GM13977 (cell line): ENCODE results near the gene PTPRE.

Experiments used
- DNase-seq: peaks from one replicate; pipeline ENCODE4 v3.0.0; 2012; ENCODE audit warnings: low spot score
- CTCF ChIP-seq: IDR thresholded peaks from 2 replicates; pipeline ENCODE4 v1.5.1; 2012; ENCODE audit warnings: mild to moderate bottlenecking, control low read depth; ENCODE audit not compliant: insufficient read depth; ENCODE audit errors: extremely low read depth, missing control alignments
- in situ Hi-C: fragments of 300-500 bp; cut with MboI; formaldehyde crosslinking; loops from one replicate; pipeline ENCODE4 v1.12.0; 2022; ENCODE audit warnings: low sequenced_read_pairs, low pct_unique_long_range_greater_than_20kb, mixed read lengths, inconsistent platforms; ENCODE audit not compliant: unreplicated experiment

PTPRE gene

DNA sequence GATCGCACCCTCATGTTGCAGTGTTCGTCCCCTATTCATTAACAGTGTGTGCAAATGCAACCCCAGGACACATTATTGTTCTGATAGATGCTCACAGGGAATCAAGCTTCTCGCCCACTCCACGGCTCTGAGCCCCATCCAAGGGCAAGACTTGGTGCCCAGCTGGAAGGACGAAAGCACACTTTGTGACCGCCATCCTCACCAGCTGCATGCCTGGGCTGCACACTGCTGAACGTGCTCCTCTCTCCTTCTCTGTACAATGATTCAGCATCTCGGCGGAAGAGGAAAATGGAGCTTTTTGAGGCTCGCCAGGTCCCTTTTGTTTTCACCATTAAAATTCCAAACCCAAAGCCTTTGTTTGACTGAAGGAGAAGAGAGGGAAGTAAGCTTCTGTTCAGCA, 177.5 kb downstream of the PTPRE start:
- TF ChIP-seq CTCF = no peak
- in situ Hi-C loops = no loop called here
- DNase-seq = no peak

DNA sequence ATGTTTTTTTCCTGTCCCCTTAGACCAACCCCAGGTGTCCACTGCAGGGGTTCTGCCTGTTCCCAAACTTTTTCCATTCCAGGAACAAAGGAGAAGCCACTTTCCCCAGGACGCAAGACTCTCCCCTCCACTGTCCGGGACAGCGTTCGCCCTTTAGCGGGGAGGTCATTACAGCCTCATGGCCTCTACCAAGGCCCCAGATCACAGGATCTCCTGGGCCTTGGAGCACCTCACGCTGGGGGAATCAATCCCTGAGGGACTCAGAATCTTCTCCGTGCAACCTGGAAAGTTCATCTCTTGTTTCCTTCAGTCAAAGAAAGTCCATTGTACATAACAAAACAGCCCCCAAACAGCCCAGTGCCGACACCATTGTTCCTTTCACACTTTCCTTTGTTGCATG, 178.1 kb downstream of the PTPRE start:
- no peak for TF ChIP-seq CTCF
- DNase-seq = no peak
- in situ Hi-C loops = no loop called here

DNA sequence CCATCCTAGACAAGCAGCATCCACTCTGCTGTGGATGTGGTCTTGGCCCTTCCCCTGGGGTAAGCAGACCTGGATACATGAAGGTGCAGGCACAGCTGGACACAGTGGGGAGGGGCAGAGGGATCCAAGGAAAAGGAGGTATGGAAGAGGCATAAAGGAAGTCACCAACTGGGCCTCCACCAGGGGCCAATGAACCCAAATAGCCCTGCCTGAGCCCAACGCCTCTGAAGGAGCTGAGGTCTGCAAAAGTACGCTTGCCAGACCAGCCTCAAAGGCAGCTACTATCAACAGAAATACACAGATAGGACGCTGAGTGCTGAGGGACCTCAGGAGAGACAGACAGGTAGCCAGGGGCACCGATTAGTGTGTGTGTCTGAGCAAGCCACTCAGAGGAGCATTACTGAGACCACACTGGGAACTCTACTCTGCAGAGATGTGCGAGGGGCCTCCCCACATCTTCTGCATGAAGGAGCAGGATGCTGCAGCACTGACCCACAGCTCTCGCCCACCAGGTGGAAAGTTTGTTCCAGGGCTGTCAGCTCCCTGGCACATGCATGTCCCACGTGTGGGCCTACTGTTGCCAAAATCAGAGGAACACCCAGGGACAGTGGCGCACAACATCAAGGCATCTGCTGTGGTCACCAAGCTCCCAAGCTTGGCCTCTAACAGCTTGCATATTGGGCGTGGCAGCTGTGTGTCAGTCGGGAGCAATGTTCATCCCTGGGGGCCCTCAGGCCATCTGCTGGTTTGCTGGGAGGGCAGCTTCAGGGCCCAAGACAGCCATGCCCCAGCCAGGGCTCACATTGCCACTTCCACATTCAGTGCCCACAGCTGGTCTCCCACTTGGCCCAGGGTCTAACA, 179.3 kb downstream of the PTPRE start:
- no peak for TF ChIP-seq CTCF
- in situ Hi-C loops = no loop called here
- no peak for DNase-seq

- in situ Hi-C loops = no loop called here
Observed at GRCh38 chr10:128087146-128087883, 180.4 kb downstream of the PTPRE start.

DNA sequence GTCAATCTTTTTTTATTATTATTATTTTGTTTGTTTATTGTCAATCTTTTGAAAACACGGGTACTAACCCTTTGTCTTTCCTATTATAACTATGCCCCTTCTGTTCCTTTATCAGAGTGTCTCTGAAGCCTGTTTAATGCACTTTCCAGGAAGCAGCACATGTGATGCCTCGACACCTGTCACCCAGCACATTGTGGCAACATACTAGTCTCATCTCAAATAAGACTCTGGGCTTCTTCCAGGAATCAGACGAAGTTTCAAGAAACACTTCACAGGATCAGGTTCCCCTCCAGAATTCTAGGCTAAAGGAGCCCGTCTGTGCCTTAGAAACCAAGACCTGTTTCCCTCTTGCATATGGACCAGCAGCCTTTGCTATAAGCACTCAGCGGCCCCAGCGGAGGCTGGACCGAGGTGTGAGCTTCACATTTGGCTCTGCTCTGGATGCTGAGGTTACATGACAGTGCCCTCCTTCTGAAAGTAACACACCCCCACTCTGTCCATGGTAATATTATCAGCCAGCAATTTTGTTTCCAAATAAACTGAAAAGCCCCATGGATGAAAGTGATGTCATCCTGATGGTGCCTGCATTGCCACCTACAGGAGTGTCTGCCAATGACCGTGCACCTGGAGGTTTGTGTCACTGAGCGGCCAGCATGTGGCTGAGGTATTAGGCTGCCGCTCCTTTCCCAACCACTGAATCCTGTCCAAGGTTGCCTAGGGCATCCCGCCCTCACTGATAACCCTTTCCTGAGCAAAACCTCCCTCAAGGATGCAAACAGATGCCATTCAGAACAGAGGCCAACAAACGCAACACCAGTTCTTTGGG, 181.2 kb downstream of the PTPRE start:
- DNase-seq = no peak

More at GRCh38 chr10:128087146-128087883, 180.4 kb downstream of the PTPRE start:
- no peak for TF ChIP-seq CTCF
- DNase-seq = no peak

More for the DNA sequence above, 181.2 kb downstream of the PTPRE start:
- TF ChIP-seq CTCF = peak; percentile 3
- in situ Hi-C loops = no loop called here
